GM18520 (cell line): ENCODE results near the gene ZNF550.
A peak's percentile ranks its signal among the peaks of the same experiment; 100 is the strongest.

ENCODE experiments used
- ATAC-seq: cut with Tn5 transposase; IDR thresholded peaks from one replicate; pipeline ENCODE4 v1.9.1; 2021; ENCODE audit not compliant: unreplicated experiment

Gene ZNF550

DNA sequence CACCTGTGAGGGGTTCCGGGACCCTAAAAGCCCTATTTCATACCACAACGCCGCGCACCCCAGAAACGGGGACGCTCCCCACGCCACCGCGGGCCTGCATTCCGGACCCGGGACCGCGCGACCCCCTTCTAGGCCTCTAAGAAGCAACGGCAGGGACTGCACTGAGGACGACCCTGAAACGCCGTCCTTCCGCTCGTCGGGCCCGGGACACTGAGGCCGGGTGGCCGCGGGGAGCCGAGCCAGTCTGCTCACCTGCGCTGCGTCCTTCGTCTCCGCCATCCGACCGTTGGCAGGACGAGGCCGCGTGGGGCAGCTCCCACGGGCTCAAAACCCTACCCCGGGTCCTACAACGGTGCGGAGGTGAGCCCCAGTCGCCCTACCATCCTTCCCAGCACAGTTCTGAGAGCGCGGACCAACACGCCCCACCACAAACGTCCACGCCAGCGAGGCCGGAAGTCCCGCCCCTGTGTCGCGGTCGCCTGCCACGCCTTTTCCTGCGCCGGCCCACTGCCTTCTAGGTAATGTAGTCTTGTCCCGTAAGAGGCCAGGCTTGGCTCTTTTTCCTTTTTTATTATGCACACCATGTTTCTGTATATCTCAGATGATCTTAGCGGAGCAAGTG is at the start of gene ZNF550:
ZNF550 (minus strand) TSS at position 460 of the 622 bp plus-strand sequence; CDS start at position 279, 181 bp downstream.
- ATAC-seq: peak; percentile 90

DNA sequence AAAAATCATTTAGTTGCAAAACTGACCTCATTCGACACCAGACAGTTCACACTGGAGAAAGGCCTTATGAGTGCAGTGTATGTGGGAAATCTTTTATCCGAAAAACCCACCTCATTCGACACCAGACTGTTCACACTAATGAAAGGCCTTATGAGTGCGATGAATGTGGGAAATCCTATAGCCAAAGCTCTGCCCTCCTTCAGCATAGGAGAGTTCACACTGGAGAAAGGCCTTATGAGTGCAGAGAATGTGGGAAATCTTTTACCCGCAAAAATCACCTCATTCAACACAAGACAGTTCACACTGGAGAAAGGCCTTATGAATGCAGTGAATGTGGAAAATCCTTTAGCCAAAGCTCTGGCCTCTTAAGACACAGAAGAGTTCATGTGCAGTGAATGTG is 47.3 kb upstream of the ZNF550 start:
- no peak for ATAC-seq

DNA sequence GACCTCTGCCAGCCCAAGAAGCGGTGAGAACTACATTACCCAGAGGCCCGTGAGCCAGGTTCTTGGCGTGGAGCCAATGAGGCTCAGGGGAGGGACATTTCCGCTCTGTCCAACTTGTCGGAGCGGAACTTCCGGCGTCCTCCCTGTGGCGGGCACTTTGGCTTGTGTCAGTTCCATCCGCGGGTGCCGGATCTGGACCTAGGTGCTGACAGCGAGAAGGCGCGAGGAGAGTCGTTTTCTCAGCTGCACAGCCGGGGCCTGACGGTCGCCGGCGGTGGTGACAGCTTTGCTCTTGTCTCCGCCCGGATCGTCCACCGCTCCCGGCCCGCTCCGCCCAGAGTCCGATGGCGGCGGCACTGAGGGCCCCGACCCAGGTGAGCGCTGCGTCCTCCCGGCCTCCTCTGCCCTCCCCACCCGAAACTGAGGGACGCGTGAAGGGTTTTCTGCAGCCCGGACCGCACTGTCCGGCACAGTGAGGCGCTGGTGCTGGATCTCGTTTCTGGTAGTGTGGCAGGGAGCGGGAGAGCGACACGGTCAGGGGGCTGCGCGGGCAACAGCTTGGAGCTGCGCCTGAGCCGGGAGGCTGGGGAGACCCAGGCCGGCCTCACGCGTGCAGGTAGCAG is 40.2 kb upstream of the ZNF550 start, which contains the start of gene ZNF530:
ZNF530 (plus strand) TSS at position 125 of the 623 bp plus-strand sequence. CDS start 4,461 bp downstream, outside the sequence.
- peak; percentile 94 for ATAC-seq

DNA sequence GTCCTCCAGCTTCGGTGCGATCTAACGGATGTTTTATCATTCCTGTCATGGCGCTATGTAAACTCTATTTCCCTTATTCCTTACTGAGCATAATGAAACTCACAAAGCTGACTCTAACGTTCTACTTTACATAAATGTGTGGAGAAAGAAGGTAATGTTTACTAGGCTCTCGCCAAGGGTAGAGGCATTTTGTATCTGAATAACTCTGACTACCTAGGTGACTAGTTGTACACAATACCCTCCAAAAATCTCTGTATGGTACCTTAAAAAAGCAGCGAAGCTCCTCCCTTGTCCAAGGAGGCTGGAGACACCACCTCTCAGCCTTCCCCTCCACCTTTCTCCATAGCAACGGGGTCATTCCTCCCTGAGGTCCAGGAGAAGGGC is 39.7 kb upstream of the ZNF550 start:
- ATAC-seq: peak; percentile 14

DNA sequence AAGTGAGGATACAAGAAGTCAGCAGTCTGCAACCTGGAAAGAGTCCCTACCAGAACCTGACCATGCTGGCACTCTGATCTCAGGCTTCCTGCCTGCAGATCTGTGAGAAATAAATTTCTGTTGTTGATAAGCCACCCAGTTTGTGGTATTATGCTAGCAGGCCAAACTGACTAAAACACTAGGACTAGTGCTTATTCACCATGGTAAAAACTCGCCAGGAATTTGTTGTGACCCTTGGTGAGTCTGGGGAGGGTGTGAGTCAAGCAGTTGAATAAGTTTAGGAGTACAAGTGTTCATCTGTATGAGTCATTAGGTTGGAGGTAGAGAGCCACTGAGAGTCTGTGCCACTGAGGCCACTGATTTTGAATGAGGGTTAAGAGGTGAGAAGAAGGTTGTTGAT is 27.9 kb upstream of the ZNF550 start:
- no peak for ATAC-seq

DNA sequence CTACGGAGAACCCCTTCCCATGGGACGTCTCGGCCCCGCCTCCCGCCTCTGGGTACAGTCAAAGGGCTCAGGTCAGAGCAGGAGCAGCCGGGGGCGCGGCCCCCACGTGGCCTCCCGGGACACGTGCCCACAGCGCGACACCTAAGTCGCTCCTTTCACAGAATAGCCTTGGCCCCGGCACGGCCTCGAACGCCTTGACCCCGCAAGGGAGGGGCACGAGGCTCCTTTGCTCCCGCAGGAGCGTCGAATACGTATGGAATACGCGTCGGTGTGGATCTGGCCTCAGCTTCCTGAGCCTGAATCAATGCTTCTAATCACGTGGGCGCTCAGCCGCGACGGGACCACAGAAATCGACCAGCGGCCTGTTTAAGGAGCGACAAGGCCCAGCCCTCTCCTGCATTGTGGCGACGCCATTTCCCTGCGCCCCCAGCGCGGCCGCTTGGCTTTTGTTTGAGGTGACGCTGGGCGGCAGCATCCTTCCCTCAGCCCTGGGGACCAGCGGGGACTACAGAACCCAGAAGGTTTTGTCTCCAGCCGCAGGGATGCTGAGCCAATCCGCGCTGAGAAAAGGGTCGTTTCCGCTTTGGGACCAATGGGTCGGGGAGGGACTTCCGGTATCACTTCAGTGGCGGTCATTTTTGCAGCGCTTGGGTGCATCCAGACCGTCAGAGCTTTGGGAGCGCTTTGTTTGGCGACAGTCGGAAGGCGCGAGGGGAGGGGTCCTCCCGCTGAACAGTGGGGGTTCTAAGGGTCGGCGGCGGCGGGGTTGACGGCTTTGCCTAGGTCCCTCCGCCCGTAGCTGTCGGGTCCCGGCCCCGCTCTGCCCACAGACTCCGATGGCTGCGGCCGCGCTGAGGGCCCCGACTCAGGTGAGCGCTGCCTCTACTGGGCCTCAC is 24.1 kb upstream of the ZNF550 start, which contains the start of gene ZIK1:
ZIK1 (plus strand) TSS at position 625 of the 896 bp plus-strand sequence; CDS start at position 837, 212 bp downstream.
- ATAC-seq: peak; percentile 37

DNA sequence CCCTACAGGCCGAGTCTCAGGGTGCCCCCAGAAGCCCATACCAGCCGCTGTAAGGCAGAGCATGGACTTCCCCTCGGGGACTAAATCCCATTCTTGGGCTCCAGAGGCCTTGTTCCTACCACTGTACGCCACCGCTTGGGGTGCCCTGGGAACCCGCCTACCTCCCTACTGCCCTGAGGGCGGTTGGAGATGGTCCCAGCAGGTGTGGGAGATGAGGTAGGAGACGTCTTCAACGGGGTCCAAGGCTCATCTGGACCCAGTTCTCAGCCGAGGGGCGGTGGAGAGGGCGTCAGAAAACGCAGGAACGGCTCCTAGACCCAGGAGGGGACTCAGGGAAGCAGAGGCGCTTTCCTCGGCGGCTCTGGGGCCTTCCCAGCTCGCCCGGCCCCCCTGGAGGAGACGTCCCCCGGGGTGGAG is 23.4 kb upstream of the ZNF550 start:
- no peak for ATAC-seq

DNA sequence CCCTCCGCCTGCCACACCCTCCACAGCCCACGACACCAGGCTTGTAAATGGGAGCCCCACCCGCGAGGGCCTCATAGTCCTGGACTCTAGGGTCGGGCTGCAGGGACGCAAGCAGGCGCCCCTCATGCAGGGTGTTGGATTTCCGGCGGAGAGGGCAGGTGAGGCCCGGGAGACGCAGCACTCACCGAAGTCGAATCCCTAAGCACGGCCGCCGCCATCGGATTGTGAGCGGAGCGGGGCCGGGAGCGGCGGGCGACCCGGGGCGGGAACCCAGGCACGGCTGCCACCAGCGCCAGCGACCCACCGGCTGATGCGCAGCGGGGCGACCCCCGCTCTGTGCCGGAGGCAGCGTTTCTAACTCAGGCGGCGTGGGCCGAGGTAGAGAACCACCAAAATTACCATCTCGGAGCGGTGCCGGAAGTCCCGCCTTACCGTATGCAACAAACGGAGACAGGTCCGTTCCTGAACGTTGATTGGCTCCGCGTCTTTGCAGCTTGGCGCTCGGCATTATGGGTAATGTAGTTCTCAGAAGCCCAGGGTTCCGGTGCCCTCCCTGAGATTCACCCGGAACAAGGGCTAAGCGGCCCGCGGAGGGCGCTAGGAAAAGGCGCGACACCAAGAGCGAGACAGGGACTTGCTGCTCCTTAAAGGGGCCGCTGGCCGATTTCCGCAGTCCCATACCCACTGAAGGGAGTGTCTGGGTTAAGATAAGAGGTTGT is 19.0 kb upstream of the ZNF550 start, which contains the start of gene ZNF416:
ZNF416 (minus strand) TSS at position 425 of the 719 bp plus-strand sequence; CDS start at position 218, 207 bp downstream.
- peak; percentile 91 for ATAC-seq

DNA sequence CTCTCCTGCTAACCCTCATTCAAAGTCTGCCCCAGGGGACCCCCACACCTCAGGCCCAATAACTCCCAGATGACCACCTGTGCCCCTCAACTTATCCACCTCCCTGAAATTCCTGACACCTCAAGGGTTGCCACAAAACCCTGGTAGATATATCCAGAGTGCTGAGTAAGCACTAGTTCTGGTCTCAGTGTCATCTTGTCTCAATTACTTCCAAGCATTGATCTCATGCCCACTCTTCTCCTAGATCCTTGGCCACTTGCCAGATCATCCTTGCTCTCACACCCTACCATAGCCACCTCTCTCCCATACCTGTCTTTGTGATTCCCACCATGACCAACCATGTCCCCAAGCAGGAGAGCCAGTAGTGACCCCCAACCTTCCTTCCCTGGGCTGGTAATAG is 17.0 kb upstream of the ZNF550 start:
- no peak for ATAC-seq

DNA sequence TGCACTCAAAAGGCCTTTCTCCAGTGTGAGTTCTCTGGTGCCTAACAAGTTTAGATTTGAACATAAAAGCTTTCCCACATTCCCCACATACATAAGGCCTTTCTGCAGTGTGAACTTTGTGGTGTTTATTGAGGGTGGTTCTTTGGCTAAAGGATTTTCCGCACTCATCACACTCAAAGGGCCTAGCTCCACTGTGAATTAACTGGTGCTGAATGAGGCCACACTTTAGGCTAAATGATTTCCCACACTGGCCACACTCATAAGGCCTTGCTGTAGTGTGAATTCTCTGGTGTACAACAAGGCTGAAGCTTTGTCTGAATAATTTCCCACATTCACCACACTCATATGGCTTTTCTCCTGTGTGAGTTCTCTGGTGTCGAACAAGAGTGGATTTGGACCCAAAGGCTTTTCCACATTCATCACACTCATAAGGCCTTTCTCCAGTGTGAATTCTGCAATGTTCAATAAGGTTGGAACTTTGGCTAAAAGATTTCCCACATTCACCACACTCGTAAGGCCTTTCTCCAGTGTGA is 12.8 kb upstream of the ZNF550 start:
- no peak for ATAC-seq

DNA sequence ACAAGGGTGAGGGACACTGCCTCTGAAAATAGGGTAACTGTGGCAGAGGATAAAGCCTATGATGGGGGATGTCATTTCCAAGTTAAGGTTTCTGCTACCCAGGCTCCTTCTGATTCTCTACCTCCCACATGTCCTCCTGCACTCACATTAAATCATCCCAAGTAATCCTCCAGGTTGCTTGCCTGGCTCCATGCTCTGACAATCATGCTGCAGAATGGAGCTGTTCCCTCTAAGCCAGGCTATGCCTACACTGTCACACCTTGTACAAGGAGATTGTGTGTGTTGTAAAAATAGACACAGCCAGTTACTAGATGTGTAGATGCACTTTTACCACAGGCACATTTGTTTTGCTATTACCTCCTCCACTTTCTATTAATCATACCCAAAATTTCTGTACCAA is 11.0 kb upstream of the ZNF550 start:
- no peak for ATAC-seq

DNA sequence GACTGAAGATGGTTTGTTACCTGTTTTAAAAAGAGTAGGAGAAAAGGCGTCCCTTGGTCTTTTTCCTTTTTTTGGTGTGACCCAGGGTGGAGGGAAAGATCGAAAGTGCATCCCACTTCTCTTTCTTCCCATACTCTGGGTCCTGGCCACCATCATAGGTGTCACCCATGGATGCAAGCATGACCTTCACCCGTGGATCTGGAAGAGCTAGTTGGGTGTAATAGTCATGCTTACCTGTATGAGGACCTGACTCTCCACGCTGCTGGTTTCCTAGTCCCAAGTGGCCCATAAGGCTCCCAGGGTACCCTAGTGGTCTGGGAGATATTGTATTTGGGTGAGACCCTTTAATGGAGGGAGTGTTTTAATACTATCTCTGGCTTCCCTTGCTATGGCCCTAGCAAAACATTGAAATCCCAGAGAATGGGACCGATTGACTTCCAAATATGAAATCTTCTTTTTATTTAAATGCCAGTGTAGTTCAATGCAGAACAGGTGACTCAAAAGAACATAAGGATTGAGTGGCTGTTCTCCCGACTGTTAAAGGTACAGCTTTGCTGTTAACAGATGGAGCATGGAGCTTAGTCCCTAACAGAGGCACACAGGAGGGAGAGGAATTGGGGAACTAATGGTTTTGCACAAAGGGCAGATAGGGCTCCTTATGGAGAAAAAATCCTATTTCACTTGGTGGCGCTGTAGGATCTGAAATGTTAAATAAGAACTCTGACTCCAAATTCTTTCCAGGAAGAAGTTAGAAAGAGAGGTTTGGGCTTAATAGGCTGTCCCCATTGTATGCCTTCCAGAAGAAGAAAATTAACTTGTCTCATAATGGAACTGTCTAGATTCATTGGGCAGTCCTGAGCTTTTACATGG is 7.0 kb upstream of the ZNF550 start:
- no peak for ATAC-seq

DNA sequence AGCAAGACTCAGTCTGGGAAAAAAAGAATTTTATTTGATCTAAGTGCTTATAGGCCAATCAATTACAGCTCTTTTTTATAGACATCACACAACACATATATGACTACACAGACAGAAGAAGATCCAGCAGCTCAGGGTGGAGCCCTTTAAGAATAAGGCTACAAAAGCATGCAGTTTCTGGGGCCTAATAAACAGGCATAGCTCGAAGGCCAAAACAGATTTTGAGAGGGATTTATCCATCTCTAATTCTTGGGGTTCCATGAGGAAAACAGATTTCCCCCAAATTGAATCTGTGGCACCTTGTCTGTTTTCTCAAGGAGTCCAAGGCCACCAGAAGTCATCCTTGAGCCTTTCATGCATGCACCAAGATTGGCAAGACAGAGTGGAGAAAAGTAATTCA is 3.9 kb upstream of the ZNF550 start:
- no peak for ATAC-seq

DNA sequence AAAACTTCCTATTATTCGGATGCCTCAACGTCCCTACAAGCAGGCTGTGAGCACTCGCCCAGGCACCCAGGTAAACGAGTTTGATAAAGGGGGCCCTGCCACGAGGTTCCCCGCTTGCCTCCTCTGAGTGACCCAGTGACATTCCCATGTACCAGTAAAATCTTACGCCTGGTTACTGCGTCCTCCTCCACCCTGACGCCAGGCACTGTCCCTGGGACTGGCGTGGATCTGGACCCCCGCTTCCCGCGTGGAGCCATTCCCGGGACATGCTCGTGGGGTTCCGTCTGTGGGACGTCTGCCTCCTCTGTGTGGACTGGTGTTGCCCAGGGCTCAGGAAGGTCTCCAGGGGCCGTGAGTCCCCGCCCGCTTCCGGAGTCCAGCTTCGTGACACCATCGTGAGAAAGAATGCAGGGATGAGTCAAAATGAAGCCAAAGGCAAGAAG is 407 bp upstream of the ZNF550 start:
- ATAC-seq: no peak

DNA sequence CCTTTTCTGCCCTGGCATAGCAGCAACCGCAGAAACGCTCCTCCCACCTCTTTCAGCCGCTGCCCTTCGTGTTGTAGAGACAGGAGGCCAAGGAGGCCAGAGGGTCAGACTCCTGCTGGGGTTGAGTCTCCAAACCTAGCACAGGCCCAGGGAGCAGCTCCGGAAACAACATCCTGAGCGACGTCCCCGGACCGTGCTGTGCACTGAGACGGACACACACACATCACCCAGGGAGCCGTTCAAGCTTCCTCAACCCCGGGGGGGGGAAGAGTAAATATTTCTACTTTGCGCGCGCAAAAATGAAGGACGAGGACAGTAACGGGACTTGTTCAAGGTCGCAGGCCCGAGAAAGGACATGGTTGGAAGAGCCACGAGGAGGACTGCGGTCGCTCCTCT is 657 bp downstream of the ZNF550 start:
- ATAC-seq: no peak

DNA sequence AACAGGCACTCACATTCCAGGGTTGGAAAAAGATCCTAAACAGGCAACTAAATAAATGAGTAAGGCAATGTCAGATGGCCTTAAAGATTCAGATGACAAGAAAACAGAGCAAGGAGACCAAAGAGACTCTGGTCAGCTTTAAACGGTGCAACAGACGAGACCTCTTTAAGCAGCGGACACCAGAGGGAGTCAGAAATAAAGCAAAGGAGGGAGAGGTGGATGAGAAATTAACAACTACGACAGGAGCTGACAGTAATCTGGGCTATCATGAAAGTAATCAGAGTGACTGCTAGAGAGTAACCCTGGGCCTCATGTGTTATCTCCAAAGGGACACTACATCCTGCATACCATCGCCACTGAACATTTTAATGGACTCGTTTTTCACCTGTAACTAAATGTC is 1.1 kb downstream of the ZNF550 start:
- no peak for ATAC-seq

DNA sequence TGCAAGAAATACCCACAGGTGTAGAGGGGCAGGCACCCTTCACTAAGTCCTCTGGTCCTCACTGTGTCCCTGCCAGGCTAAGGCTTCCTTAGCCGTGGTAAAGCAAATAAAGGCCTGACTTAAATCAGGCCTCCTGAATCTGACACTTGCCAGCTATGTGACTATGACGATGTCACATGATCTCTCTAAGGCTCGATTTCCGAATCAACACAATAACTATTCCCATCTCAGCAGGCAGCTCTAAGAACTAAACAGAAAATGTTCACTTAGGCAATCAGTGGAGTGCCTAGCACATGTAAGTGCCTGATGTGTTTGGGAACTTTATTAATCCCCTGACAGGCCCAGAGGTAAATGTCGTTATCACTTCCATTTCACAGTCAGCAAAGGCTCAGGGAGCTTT is 2.0 kb downstream of the ZNF550 start:
- no peak for ATAC-seq

DNA sequence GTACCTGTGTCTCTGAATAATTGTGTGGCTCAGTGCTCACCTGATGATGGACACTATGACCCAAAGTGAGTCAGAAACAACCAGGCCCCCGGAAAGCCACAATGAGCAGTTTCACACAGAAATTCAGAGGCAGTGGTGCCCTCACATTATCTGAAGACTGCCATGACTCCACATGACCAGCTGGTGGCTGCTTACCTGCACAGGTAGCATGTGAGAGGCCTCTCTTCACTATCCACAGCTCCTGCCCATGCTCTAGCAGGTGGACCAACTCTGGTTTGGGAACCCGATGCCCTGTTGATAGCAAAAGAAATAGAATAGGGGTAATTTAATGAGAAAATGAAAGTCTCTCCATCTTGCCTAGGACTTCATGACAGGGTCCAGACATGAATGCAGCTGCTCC is 7.2 kb downstream of the ZNF550 start:
- no peak for ATAC-seq

DNA sequence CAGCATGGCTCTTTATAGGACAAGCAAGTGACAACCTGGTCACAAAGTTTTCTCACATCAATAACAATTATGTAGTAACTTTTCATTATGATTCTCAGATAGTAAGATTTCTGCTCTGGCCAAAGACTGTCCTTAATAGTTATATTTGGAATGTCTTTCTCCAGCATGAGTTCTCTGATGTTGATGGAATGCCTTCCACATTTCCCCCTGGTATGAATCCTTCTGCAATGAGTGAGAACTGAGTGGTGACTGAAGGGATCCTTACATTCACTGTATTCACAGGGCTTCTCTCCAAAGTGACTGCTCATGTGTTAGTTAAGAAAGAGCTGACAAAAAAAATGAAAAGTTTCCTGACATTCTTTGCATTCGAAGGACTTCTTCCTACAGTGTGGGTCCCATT is 13.2 kb downstream of the ZNF550 start:
- no peak for ATAC-seq
